GM12891 (cell line): ENCODE measurements around the gene SHROOM3.
A peak's percentile ranks its signal among the peaks of the same experiment; 100 is the strongest.

Source experiments
- DNase-seq: peaks from one replicate; pipeline ENCODE4 v3.0.0; 2011; ENCODE audit warnings: low spot score; ENCODE audit not compliant: insufficient read length
- FAIRE-seq: peaks from 2 replicates; lab custom pipeline; 2011; peaks lifted over from hg19 to GRCh38; lab: Jason Lieb, UNC
- PAX5 ChIP-seq: IDR thresholded peaks from 2 replicates; pipeline ENCODE4 v1.6.1; 2011; ENCODE audit warnings: low read length, moderate library complexity, mild to moderate bottlenecking; ENCODE audit not compliant: insufficient read depth, severe bottlenecking
- POLR2A ChIP-seq: IDR thresholded peaks from 2 replicates; pipeline ENCODE4 v1.6.1; 2011; ENCODE audit warnings: low read depth, low read length, control low read depth
- POLR2AphosphoS5 ChIP-seq: IDR thresholded peaks from 2 replicates; pipeline ENCODE4 v1.6.1; 2011; ENCODE audit warnings: low read depth, low read length, control low read depth
- POU2F2 ChIP-seq: IDR thresholded peaks from 2 replicates; pipeline ENCODE4 v1.6.1; 2011; ENCODE audit warnings: low read depth, mild to moderate bottlenecking, control low read depth, low read length, moderate library complexity
- SPI1 ChIP-seq: IDR thresholded peaks from 2 replicates; pipeline ENCODE4 v1.6.1; 2011; ENCODE audit warnings: low read depth, low read length, control low read depth
- TAF1 ChIP-seq: IDR thresholded peaks from 2 replicates; pipeline ENCODE4 v1.6.1; 2011; ENCODE audit warnings: low read depth, low read length, control low read depth

Gene SHROOM3

DNA sequence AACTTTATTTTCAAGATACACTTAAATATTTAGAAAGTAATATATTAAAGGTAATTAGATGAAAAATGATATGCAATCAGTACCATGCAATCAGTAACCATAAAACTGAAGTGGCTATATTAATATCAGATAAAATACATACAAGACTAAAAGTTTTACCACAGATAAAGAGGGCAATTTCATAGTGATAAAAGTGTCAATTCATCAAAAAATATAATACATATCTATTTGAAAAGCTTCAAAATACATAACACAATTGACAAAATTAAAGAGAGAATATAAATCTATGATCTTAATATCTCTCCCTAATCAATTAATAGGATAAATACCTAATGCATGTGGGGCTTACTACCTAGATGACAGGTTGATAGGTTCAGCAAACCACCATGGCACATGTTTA lies 357.4 kb downstream of the SHROOM3 start:
- FAIRE-seq, result no peak
- TF ChIP-seq POU2F2, result no peak
- no peak for TF ChIP-seq TAF1

DNA sequence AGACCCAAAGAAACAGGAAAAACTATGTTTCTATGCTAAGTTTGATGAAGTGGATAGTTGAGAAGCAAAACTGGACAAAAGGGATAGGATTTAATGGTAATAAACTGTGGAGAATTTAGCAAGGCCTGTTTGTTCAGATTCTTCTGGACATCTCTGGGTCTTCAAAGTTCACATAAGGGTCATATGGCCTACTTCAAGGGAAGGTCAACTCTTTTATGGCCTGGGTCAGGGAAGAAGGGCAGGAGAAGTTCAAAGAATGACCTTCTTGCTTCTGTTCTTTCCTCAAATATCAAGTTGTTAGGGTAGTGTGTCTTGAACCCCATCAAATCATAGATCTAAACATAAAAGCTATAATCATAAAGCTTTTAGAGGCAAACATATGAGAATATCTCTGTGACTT lies 360.2 kb downstream of the SHROOM3 start:
- TF ChIP-seq SPI1, result no peak
- no peak for TF ChIP-seq POLR2AphosphoS5
- TF ChIP-seq POLR2A, result no peak
- TF ChIP-seq PAX5, result no peak
- no peak for TF ChIP-seq POU2F2
- TF ChIP-seq TAF1, result no peak
- DNase-seq (no peak), FAIRE-seq (no peak)

More for the DNA sequence above, 357.4 kb downstream of the SHROOM3 start:
- DNase-seq, result no peak

DNA sequence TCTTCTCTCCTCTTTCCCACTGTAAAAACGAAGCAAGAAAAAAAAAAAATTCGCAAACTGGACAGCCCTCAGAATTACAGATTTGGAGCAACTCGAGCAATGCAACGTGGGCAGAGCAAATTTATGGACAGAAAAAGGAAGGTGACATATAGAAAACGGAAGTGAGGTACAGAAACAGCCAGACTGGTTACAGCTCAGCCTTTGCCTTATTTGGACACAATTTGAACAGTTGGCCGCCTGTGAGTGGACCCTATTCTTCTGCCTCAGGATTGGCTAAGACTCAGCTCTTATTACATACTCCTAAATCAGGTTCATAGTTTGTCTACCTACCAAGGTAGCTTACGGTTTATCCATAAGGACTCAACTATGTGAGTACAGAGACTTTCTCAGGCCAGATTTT lies 364.1 kb downstream of the SHROOM3 start:
- TF ChIP-seq PAX5 (no peak), POLR2AphosphoS5 (no peak), POLR2A (no peak), SPI1 (0 out of 2 replicates have a peak, but pooled peaks have one; percentile 20), POU2F2 (no peak)
- DNase-seq (no peak), FAIRE-seq (no peak)

DNA sequence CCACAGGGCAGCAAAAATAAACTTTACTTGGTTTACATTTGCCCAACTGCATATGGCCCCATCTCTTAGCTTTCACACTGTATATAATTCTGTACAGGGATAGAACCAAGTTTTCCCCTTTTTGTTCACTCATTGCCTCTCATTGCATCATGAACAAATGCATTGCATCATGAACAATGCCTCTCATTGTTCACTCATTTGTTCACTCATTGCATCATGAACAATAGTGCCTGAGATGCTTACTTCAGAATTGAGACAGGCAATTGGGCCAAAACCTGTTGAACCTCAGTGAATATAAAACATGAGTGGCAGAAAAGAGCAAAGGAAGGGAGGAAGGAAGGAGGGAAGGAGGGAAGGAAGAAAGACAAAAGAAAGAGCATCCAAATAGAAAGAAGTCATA lies 364.7 kb downstream of the SHROOM3 start:
- TF ChIP-seq POLR2A (no peak), POLR2AphosphoS5 (no peak), SPI1 (no peak), POU2F2 (no peak), TAF1 (no peak), PAX5 (no peak)
- FAIRE-seq, result no peak
- no peak for DNase-seq

DNA sequence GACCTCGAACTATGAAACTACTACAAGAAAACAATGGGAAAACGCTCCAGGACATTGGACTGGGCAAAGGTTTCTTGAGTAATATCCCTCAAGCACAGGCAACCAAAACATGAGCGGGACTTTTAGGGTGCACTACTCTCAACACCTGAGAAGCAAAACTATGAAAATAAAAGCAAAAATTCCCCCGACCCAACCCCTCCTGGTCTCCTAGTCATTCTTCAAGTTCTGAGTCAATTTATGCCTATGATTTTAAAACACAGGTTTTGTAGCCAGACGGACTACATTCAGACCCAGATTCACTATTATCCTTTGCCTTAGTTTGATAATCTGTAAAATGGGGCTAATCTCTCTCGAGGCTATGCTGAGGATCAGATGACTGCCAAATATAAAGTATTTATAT lies 365.9 kb downstream of the SHROOM3 start:
- no peak for FAIRE-seq
- TF ChIP-seq SPI1 (no peak), POLR2AphosphoS5 (no peak), TAF1 (no peak), POU2F2 (no peak), POLR2A (no peak), PAX5 (no peak)

DNA sequence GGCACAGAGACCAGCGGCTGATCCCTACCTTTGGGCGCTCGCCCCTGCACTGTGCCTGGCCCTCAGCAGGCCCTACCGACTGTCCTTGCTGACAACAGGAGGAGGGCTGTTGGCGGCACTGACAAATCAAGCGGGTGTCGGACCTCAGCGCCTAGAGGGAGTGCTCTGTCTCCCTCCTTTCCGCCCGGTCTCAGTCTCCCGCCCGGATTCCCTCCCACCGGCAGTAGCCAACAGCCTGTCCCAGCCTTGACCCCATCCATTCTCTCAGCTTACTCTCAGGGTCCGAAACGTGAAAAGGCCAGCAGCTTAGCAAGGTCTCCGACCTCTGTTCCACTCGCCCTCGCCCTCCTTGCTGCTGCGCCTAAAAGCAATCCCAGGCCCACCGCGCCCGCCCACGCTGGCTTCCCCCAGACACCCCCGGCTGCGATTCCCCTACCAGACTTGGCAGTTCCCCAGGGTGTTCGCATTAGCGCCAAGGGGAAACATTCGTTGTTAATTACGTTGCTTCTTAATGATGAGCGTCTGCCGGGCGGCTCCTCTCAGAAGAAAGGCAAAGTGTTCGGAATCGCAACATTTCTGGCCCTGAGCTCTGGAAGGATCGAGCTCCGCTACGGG lies 366.7 kb downstream of the SHROOM3 start:
- DNase-seq (no peak), FAIRE-seq (no peak)
- TF ChIP-seq SPI1 (no peak), PAX5 (no peak), POLR2A (no peak), POU2F2 (no peak), TAF1 (no peak), POLR2AphosphoS5 (no peak)

More for the DNA sequence above, 365.9 kb downstream of the SHROOM3 start:
- no peak for DNase-seq

DNA sequence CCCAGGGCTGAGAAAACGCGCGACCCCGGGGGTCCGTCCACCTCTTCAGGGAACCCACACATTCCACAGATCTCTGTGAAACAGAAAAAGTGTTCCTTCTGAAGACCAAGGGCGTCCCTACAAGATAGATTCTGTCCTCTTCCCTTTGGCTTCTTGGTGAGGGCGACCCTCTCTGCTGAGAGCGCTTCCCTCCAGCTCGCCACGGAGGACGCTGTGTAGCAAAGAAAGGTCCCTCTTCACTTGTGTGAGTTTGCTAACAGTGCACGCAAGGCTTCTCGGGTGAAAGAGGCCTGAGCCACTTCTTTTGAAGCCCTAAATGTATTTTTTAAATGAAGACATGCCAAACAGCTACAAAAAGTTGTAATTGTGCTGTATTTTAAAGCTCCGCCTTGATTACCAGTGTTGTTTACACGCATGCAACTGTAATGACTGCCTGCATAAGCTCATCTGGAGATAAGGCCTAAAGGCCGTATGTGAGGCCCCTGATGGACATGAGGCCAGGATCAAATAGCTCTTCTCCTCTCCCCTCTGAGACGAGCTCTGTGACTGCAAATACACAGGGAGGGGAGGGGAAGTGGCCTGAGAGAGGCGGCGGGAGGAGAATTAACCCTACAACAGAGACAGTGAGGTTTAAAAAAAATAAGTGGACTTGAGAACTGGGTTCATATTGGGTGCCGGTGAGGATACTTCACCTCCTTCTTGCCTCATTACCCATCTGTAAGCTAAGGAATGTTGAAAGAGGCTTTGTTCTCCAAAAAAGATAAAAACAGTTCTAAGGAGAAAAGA lies 367.4 kb downstream of the SHROOM3 start:
- FAIRE-seq, result no peak
- DNase-seq, result no peak
- no peak for TF ChIP-seq POLR2A
- no peak for TF ChIP-seq SPI1
- no peak for TF ChIP-seq PAX5
- TF ChIP-seq TAF1, result no peak
- no peak for TF ChIP-seq POLR2AphosphoS5
- TF ChIP-seq POU2F2, result no peak

DNA sequence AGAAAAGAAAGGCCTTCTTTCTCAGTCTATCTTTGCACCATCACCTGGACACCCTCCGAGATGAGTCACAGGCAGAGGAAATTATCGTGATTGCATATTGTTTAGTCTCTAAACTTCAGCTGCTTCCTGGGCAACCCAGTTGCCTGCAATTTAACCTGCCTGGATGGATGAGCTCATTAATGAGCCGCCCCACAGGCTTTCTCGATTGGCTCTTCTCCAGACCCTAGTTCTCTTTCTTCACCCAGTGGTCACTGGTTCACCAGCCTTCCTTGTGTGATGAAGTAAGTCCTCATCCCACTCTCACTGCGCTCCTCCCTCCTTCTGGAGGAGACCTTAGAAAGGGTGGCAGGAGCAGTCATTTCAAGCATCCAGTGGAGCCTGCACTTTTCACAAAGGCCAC lies 368.5 kb downstream of the SHROOM3 start:
- FAIRE-seq, result no peak
- DNase-seq, result no peak
- TF ChIP-seq POLR2A, result no peak
- no peak for TF ChIP-seq POU2F2
- no peak for TF ChIP-seq SPI1
- TF ChIP-seq POLR2AphosphoS5, result no peak
- no peak for TF ChIP-seq PAX5

DNA sequence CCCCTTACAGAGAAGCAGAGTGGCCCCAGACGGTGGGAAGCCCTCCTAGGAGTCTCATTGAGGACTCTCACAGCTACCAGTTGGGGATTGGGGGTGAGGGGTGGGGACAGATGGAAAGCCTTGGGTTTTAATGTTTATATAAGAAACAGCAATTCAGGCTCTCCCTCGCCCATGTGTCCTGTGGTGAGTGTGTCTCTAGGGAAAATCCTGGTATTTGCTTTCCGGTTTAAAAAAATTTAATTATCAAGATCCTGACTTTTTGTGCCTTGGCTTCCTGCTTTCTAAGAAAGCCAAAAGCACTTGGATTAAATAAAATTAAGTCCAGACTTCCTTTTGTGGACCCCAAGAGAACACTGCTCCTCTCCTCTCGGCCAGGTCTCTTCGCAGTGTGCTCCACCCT lies 369.1 kb downstream of the SHROOM3 start:
- no peak for TF ChIP-seq TAF1
- FAIRE-seq, result no peak
- no peak for DNase-seq

DNA sequence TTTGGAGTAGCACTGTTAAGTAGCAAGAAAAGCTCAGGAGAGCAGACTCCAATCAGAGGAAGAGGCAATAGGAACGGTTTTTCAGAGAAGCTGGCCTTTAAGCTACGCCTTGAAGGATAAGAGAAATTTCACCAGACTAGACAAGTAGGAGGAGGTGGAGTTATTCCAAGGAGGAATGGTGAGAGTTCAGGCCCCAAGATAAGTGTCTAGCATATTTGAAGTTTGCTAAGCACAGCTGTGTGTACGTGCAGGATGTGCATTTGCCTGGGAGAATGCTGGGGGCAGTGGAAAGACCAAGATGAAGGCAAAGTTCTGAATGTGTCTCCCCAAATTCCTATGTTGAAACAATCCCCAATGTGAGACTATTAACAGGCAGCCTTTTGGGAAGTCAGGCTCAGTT lies 371.3 kb downstream of the SHROOM3 start:
- DNase-seq, result no peak
- FAIRE-seq, result no peak
- TF ChIP-seq SPI1 (no peak), POU2F2 (no peak), POLR2A (no peak), PAX5 (no peak), TAF1 (no peak), POLR2AphosphoS5 (no peak)

DNA sequence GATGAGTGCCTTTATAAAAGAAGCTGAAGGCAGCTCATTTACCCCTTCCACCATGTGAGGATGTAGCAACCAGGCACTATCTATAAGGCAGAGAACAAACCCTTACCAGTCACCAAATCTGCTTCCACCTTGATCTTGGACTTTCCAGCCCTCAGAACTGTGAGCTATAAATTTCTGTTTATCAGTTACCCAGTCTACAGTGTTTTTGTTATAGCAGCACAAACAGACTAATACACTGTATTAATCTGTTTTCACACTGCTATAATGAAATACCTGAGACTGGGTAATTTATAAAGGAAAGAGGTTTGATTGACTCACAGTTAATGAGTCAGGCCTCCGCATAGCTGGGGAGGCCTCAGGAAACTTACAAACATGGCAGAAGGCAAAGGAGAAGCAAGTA lies 371.7 kb downstream of the SHROOM3 start:
- TF ChIP-seq POU2F2, result no peak
- TF ChIP-seq SPI1, result no peak
- no peak for DNase-seq
- FAIRE-seq, result no peak
